Skeletal muscle satellite cell (primary cell): ENCODE measurements around the gene SNX3.
A peak's percentile ranks its signal among the peaks of the same experiment; 100 is the strongest.

ENCODE experiments used
- H3K27me3 ChIP-seq: 2 replicates; pipeline ENCODE4 v1.7.0; 2013; ENCODE audit warnings: low read length; ENCODE audit not compliant: control insufficient read depth, insufficient read depth
- H3K36me3 ChIP-seq: 2 replicates; pipeline ENCODE4 v1.7.0; 2013; ENCODE audit warnings: mild to moderate bottlenecking, control low read depth, low read length; ENCODE audit not compliant: insufficient read depth
- H3K4me1 ChIP-seq: 2 replicates; pipeline ENCODE4 v1.7.0; 2013; ENCODE audit warnings: low read length; ENCODE audit not compliant: control insufficient read depth, insufficient read depth
- H3K4me2 ChIP-seq: 2 replicates; pipeline ENCODE4 v1.7.0; 2013; ENCODE audit warnings: mild to moderate bottlenecking, low read length
- H3K4me3 ChIP-seq: 2 replicates; pipeline ENCODE4 v1.7.0; 2013; ENCODE audit warnings: low read length
- H3K9ac ChIP-seq: 2 replicates; pipeline ENCODE4 v1.7.0; 2013; ENCODE audit warnings: mild to moderate bottlenecking, low read depth, low read length, moderate library complexity
- H3K9me3 ChIP-seq: replicated peaks from 2 replicates; pipeline ENCODE4 v1.7.0; 2013; ENCODE audit warnings: mild to moderate bottlenecking, control low read depth, low read length

Gene SNX3

GRCh38 chr6:108175592-108176279, 85.1 kb downstream of the SNX3 start:
- Histone ChIP-seq H3K9ac (no peak overlapping the region), H3K4me1 (no peaks in the 10 kb centered on the region)

DNA sequence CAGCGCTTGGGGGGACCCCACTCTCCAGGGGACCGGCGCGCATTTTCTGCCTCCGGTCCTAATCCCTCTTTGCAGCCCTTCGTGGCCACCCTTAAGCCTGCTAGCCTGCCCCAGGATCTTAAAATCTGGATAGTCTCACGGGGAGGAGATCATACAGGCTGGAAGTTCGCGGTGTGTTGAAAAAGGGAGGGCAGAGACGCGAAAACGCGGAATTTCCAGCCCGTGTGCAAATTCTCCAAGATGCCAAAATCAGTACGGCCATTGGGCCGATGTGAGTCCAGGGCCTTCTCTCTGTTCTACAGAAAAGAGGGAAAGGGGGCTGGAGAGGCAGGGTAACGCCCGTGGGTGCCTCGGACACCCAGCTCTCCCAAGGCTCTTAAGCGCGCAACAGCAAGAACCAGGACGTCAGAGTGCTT, 85.7 kb downstream of the SNX3 start:
- Histone ChIP-seq H3K4me2 (peak overlapping the region; percentile 50), H3K4me3 (no peak overlapping the region), H3K4me1 (no peaks in the 10 kb centered on the region), H3K27me3 (peaks cover 98% of the 10 kb centered on the region), H3K9me3 (no peaks in the 10 kb centered on the region), H3K36me3 (no peaks in the 10 kb centered on the region), H3K9ac (no peak overlapping the region)

More at GRCh38 chr6:108175592-108176279, 85.1 kb downstream of the SNX3 start:
- Histone ChIP-seq H3K27me3 (peaks cover 98% of the 10 kb centered on the region), H3K4me3 (no peak overlapping the region), H3K9me3 (no peaks in the 10 kb centered on the region), H3K4me2 (peak overlapping the region; percentile 50), H3K36me3 (no peaks in the 10 kb centered on the region)

DNA sequence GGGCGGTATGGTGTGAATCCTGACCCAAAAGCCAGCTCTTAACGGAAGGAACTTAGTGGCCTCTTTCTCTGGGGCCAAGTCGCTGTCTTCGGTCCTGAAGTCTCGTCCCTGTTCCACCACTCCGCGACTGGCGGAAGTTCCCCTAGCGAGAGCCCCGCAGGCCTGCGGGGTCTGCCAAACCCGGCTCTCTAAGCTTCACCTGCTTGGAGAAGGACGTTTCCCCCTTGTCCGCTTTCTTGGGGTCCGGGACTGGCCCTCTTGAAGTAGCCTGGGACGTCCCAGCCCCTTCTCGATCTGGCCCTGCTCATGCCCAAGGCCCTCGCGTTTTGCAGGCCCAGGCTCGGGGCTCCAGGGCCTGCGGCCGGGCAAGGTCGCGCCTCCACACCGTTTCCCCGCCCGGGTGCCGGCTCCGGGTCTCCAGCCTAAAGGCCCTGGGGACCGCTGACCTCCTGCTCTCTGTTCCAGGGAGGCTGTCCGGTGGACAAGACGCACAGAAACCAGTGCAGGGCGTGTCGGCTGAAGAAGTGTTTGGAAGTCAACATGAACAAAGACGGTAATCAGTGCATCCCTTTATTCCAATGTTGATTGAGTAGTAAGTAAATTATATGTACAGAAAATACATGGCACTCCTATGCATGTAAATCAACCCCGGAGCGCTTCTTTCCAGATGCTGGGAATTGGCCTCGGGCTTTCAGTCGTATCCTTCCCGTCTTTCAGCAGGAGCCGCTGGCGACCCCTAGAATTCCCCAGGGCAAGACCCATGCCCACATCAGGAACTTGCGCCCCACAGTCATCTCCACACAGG, 86.3 kb downstream of the SNX3 start:
- H3K27me3 ChIP-seq, result peaks cover 97% of the 10 kb centered on the region
- H3K4me3 ChIP-seq, result no peak overlapping the region
- H3K4me1 ChIP-seq, result no peaks in the 10 kb centered on the region
- no peaks in the 10 kb centered on the region for H3K36me3 ChIP-seq
- H3K4me2 ChIP-seq, result peak overlapping the region; percentile 41
- no peak overlapping the region for H3K9ac ChIP-seq
- H3K9me3 ChIP-seq, result no peaks in the 10 kb centered on the region

DNA sequence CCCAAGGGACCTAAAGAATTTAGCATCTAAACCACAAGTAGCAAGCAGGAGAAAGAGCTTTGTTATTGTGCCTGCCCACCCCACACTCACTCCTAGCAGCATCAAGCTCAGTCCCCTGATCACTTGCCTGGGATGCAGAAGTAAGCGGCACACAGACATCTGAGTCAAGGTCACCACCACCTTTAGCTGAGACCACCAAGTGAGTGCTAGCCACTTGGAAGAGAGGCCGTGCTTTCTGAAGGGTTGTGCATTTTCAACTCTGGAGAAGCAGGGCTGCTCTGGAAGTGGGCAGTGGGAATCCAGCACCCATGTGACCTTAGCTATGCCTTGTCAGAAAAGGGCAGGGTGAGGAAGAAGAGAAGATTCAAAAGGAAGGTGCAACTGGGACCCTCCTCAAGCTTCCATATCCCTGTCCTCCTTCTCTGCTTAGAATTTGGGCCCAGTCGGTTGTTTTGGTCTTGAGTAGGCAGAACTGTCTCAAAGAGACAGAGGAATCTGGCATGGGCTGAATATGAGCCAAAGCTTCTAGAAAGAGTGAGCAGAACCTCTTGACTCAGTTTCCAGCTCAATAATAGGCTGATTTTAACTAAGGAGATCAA, 88.8 kb downstream of the SNX3 start:
- Histone ChIP-seq H3K4me1 (no peaks in the 10 kb centered on the region), H3K27me3 (peaks cover 98% of the 10 kb centered on the region)

DNA sequence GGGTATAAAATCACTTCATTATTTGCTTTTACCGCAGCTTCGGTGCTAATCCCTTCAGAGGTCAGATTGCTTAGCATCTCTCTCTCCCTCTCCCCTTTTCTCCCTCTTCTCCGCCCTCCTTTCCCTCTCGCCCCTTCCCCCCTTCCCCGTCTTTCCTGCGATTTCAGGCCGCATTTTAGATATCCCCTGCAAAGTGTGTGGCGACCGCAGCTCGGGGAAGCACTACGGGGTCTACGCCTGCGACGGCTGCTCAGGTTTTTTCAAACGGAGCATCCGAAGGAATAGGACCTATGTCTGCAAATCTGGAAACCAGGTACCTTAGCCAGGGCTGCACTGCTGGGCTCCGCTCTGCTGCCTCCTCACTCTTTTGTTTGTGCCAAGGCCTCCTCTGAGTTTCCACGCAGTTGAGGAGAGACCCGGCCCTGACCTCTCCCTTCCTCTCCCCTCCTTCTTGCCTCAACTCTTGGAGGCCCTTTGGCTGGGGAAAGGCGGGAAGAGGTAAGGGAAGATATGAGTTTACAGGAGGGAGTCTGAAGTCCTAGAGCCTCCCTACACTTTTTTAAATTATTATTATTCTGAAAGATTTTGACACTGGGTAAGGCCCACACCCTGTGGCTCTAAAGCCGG, 89.4 kb downstream of the SNX3 start:
- H3K4me1 ChIP-seq, result peaks cover 3% of the 10 kb centered on the region

More for the DNA sequence above, 88.8 kb downstream of the SNX3 start:
- no peak overlapping the region for H3K9ac ChIP-seq
- H3K4me3 ChIP-seq, result no peak overlapping the region
- H3K4me2 ChIP-seq, result no peak overlapping the region
- no peaks in the 10 kb centered on the region for H3K9me3 ChIP-seq
- no peaks in the 10 kb centered on the region for H3K36me3 ChIP-seq

DNA sequence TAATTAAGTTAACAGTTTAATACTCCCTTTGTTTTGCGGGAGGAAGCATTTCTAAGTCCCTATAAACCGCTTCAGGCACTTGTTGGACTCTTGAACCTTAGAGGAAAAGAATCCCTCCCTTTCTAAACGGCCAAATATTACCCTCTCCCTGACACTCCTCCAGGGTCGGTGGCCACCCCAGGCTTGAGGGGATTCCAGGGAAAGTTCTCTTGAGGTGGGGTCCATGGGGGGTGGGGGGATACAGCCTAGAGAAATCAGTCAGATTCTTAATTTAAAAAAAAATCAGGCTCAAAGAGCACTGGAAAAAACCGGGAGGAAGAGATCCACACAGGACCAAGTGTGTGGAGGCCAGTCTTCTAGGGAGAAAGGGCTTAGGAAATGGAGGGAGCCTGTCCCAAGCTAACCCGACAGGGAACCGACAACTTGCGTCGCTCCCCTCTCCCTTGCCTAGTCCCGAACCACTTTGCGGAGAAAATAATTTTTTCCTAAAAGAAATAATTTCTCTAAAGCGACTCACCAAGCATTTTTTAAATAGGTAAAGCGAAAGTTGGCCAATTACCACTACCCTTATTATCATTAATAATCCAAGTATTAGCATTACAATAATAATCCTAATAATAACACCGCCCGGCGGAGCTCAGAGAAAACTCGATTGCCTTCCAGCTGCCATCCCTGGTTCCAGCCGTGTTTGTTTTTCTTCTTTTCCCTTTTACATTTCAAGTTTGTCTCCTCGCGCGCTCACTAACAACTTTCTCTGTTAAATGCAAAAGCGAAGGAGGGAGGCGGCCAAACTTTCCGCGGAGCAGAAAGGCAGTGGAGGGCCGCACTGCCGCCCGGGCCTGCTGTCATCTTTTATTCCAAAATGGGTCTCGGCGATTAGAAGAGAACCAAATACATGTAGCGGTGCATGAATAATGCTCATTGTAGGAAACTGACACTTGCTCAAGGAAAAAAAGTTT, 90.2 kb downstream of the SNX3 start:
- no peak overlapping the region for H3K9ac ChIP-seq
- peaks cover 98% of the 10 kb centered on the region for H3K27me3 ChIP-seq
- H3K4me2 ChIP-seq, result no peak overlapping the region
- H3K4me1 ChIP-seq, result peaks cover 9% of the 10 kb centered on the region
- H3K36me3 ChIP-seq, result no peaks in the 10 kb centered on the region
- no peak overlapping the region for H3K4me3 ChIP-seq
- H3K9me3 ChIP-seq, result no peaks in the 10 kb centered on the region

More for the DNA sequence above, 89.4 kb downstream of the SNX3 start:
- Histone ChIP-seq H3K9me3 (no peaks in the 10 kb centered on the region), H3K27me3 (peaks cover 98% of the 10 kb centered on the region), H3K9ac (no peak overlapping the region), H3K4me2 (no peak overlapping the region), H3K4me3 (no peak overlapping the region), H3K36me3 (no peaks in the 10 kb centered on the region)

GRCh38 chr6:108169464-108170331, 91.1 kb downstream of the SNX3 start:
- H3K9me3 ChIP-seq, result no peaks in the 10 kb centered on the region
- no peak overlapping the region for H3K9ac ChIP-seq
- H3K4me2 ChIP-seq, result peak overlapping the region; percentile 59
- no peak overlapping the region for H3K4me3 ChIP-seq
- H3K36me3 ChIP-seq, result no peaks in the 10 kb centered on the region
- peaks cover 14% of the 10 kb centered on the region for H3K4me1 ChIP-seq
- H3K27me3 ChIP-seq, result peaks cover 98% of the 10 kb centered on the region

DNA sequence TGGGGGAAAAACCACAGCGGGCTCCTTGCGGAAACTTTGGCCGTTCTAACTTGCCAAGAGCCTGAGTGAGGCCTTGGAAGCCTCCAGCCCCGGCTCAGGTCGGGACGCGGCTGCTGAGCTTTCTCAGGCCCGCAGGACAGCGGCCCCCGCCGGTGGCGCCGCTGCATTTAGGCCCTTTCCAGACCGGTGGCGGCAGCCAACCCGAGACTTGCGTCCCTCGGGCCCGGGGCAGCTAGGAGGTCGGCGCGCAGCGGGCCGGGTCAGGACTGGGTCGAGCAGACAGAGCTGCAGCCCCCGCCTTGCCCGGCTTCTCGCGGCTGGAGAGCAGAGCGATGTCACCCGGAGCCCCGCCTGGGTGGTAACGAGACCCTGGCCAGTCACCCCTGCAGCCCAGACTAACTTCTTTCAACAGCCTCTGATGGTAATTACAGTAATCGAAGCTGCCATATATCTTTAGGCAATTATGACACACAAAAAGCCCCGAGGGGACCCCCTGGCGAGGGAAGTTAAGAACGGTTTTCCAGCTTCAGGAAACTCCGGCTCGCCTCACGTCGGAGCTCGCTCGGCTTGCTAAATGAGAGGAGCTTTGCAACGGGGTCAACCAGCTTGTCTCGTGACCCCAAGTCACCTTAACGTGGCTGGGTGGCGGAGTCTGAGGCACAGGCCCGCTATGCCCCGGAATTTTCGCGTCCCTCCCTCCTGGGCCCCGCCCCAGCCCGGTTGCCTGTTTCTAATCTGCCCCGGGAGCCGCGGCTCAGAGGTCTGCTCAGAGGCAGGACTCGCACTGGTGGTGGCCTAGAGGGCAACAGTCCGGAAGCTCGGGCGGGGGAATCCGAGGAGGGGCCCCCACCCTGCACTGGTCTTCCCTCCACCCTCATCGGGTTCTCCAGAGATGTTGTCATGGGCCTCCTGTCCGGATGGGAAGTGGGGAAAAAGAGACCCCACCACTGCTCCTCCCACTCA, 92.1 kb downstream of the SNX3 start:
- H3K36me3 ChIP-seq, result no peaks in the 10 kb centered on the region
- H3K9me3 ChIP-seq, result no peaks in the 10 kb centered on the region
- no peak overlapping the region for H3K9ac ChIP-seq
- peaks cover 14% of the 10 kb centered on the region for H3K4me1 ChIP-seq
- H3K4me3 ChIP-seq, result no peak overlapping the region
- peak overlapping the region; percentile 59 for H3K4me2 ChIP-seq
- H3K27me3 ChIP-seq, result peaks cover 98% of the 10 kb centered on the region

GRCh38 chr6:108168090-108168463, 92.8 kb downstream of the SNX3 start:
- no peaks in the 10 kb centered on the region for H3K36me3 ChIP-seq
- no peak overlapping the region for H3K9ac ChIP-seq
- H3K4me1 ChIP-seq, result peaks cover 14% of the 10 kb centered on the region
- peaks cover 98% of the 10 kb centered on the region for H3K27me3 ChIP-seq
- peak overlapping the region; percentile 59 for H3K4me2 ChIP-seq
- H3K4me3 ChIP-seq, result no peak overlapping the region
- H3K9me3 ChIP-seq, result no peaks in the 10 kb centered on the region
